Measurements from ENCODE around the gene CALCB. TPM values are rescaled to one million over a fixed set of nuclear protein-coding genes. Genes with fewer than 3 reads are reported as not detected.

CALCB gene
- total RNA-seq, 2 experiments from 2014 or later: 0.30 to 0.39 TPM

- DNase-seq: no peak
- ChIA-PET POLR2A (no interaction called here), CTCF (no interaction called here)
- no peaks in the 10 kb centered on the region for H3K36me3 Mint-ChIP-seq (ENCODE audit: low read depth)
- intact Hi-C loops (cut with DNase I, micrococcal nuclease): no loop called here
- no peaks in the 10 kb centered on the region for H3K4me1 Mint-ChIP-seq (ENCODE audit: low read depth)
- H3K27ac Mint-ChIP-seq: no peak overlapping the region
- Histone ChIP-seq H3K4me1 (ENCODE audit: insufficient read depth, low read length) (no peaks in the 10 kb centered on the region), H3K36me3 (ENCODE audit: insufficient read depth, low read length) (no peaks in the 10 kb centered on the region), H3K27ac (ENCODE audit: low read depth in 1 of 2, low read length in 2 of 2) (no peak overlapping the region), H3K4me3 (ENCODE audit: low read length) (no peak overlapping the region), H3K9me3 (ENCODE audit: control insufficient read depth in 1 of 2, insufficient read depth in 1 of 2, low read length in 2 of 2) (no peaks in the 10 kb centered on the region), H3K27me3 (ENCODE audit: control insufficient read depth in 1 of 2, insufficient read depth in 2 of 2, low read length in 2 of 2) (peaks cover 4 to 13% of the 10 kb centered on the region in 2 experiments)
- H3K27me3 Mint-ChIP-seq: peaks cover 60% of the 10 kb centered on the region
- H3K4me3 Mint-ChIP-seq: no peak overlapping the region
- no peak for ATAC-seq (ENCODE audit: poor library complexity)
- H3K9me3 Mint-ChIP-seq: no peaks in the 10 kb centered on the region
- TF ChIP-seq, protein P1, sequence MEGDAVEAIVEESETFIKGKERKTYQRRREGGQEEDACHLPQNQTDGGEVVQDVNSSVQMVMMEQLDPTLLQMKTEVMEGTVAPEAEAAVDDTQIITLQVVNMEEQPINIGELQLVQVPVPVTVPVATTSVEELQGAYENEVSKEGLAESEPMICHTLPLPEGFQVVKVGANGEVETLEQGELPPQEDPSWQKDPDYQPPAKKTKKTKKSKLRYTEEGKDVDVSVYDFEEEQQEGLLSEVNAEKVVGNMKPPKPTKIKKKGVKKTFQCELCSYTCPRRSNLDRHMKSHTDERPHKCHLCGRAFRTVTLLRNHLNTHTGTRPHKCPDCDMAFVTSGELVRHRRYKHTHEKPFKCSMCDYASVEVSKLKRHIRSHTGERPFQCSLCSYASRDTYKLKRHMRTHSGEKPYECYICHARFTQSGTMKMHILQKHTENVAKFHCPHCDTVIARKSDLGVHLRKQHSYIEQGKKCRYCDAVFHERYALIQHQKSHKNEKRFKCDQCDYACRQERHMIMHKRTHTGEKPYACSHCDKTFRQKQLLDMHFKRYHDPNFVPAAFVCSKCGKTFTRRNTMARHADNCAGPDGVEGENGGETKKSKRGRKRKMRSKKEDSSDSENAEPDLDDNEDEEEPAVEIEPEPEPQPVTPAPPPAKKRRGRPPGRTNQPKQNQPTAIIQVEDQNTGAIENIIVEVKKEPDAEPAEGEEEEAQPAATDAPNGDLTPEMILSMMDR (IDR thresholded peaks at IDR 0.05): no peak
Measured at GRCh38 chr11:15095736-15096228, 22.4 kb downstream of the CALCB start.

GRCh38 chr11:15097411-15097810, 24.0 kb downstream of the CALCB start:
- Mint-ChIP-seq H3K27me3 (peaks cover 57% of the 10 kb centered on the region), H3K36me3 (ENCODE audit: low read depth) (no peaks in the 10 kb centered on the region), H3K27ac (no peak overlapping the region), H3K4me1 (ENCODE audit: low read depth) (no peaks in the 10 kb centered on the region), H3K9me3 (no peaks in the 10 kb centered on the region), H3K4me3 (no peak overlapping the region)
- peaks cover 4 to 13% of the 10 kb centered on the region in 2 experiments for H3K27me3 ChIP-seq (ENCODE audit: control insufficient read depth in 1 of 2, insufficient read depth in 2 of 2, low read length in 2 of 2)
- intact Hi-C loops (cut with DNase I, micrococcal nuclease): no loop called here
- POLR2A ChIA-PET: no interaction called here
- H3K4me3 ChIP-seq (ENCODE audit: low read length): no peak overlapping the region
- no peaks in the 10 kb centered on the region for H3K9me3 ChIP-seq (ENCODE audit: control insufficient read depth in 1 of 2, insufficient read depth in 1 of 2, low read length in 2 of 2)
- CTCF ChIA-PET: no interaction called here
- ATAC-seq (ENCODE audit: poor library complexity) (no peak), DNase-seq (no peak)
- TF ChIP-seq, protein P1 (IDR thresholded peaks at IDR 0.05): no peak
- H3K36me3 ChIP-seq (ENCODE audit: insufficient read depth, low read length): no peaks in the 10 kb centered on the region
- H3K27ac ChIP-seq (ENCODE audit: low read depth in 1 of 2, low read length in 2 of 2): no peak overlapping the region
- H3K4me1 ChIP-seq (ENCODE audit: insufficient read depth, low read length): no peaks in the 10 kb centered on the region

- H3K36me3 Mint-ChIP-seq (ENCODE audit: low read depth): no peaks in the 10 kb centered on the region
- no peaks in the 10 kb centered on the region for H3K4me1 ChIP-seq (ENCODE audit: insufficient read depth, low read length)
- no peaks in the 10 kb centered on the region for H3K9me3 ChIP-seq (ENCODE audit: control insufficient read depth in 1 of 2, insufficient read depth in 1 of 2, low read length in 2 of 2)
- ATAC-seq (ENCODE audit: poor library complexity) (no peak), DNase-seq (no peak)
- no peak overlapping the region for H3K27ac Mint-ChIP-seq
- no peaks in the 10 kb centered on the region for H3K36me3 ChIP-seq (ENCODE audit: insufficient read depth, low read length)
- ChIA-PET POLR2A (no interaction called here), CTCF (no interaction called here)
- peaks cover 6% of the 10 kb centered on the region for H3K9me3 Mint-ChIP-seq
- TF ChIP-seq, protein P1 (IDR thresholded peaks at IDR 0.05): no peak
- no peak overlapping the region for H3K27ac ChIP-seq (ENCODE audit: low read depth in 1 of 2, low read length in 2 of 2)
- H3K27me3 ChIP-seq (ENCODE audit: control insufficient read depth in 1 of 2, insufficient read depth in 2 of 2, low read length in 2 of 2): peaks cover 4 to 13% of the 10 kb centered on the region in 2 experiments
- H3K4me3 ChIP-seq (ENCODE audit: low read length): no peak overlapping the region
- H3K4me3 Mint-ChIP-seq: no peak overlapping the region
- peaks cover 57% of the 10 kb centered on the region for H3K27me3 Mint-ChIP-seq
- H3K4me1 Mint-ChIP-seq (ENCODE audit: low read depth): no peaks in the 10 kb centered on the region
- intact Hi-C loops (cut with DNase I, micrococcal nuclease): no loop called here
Measured at GRCh38 chr11:15099267-15099666, 25.9 kb downstream of the CALCB start.

Data from CD4-positive, alpha-beta T cell (primary cell).